Smooth muscle cell (in vitro differentiated cells): ENCODE results near the gene LRP1B. TPM values are rescaled to one million over a fixed set of nuclear protein-coding genes. Genes with fewer than 3 reads are reported as not detected.

Experiments
- DNase-seq: peaks from one replicate; lab custom pipeline; 2025; ENCODE audit not compliant: unreplicated experiment; lab: John Stamatoyannopoulos, UW
- H2AFZ ChIP-seq: fragments of 200-600 bp; sonication (generic); 2 replicates; pipeline ENCODE4 v1.6.0; 2016; ENCODE audit warnings: antibody characterized with exemption, low read depth, mild to moderate bottlenecking
- H3F3A ChIP-seq: fragments of 200-600 bp; sonication (generic); 2 replicates; pipeline ENCODE4 v1.6.0; 2017; ENCODE audit warnings: antibody characterized with exemption, low read depth
- H3K27ac ChIP-seq: fragments of 200-600 bp; sonication (generic); 2 replicates; pipeline ENCODE4 v1.5.1; 2016; ENCODE audit warnings: low read depth, mild to moderate bottlenecking
- H3K27me3 ChIP-seq: fragments of 200-600 bp; sonication (generic); 2 replicates; pipeline ENCODE4 v1.6.1; 2016; ENCODE audit warnings: low read depth, mild to moderate bottlenecking
- H3K36me3 ChIP-seq: fragments of 200-600 bp; sonication (generic); 2 replicates; pipeline ENCODE4 v1.5.1; 2016; ENCODE audit warnings: low read depth
- H3K4me1 ChIP-seq: fragments of 200-600 bp; sonication (generic); 2 replicates; pipeline ENCODE4 v1.5.1; 2016; ENCODE audit warnings: low read depth
- H3K4me2 ChIP-seq: fragments of 200-600 bp; sonication (generic); 2 replicates; pipeline ENCODE4 v1.6.0; 2016; ENCODE audit warnings: mild to moderate bottlenecking
- H3K4me3 ChIP-seq: fragments of 200-600 bp; sonication (generic); 2 replicates; pipeline ENCODE4 v1.5.1; 2016; ENCODE audit warnings: mild to moderate bottlenecking
- H3K79me2 ChIP-seq: fragments of 200-600 bp; sonication (generic); 2 replicates; pipeline ENCODE4 v1.6.0; 2016; ENCODE audit warnings: low read depth, mild to moderate bottlenecking
- H3K9ac ChIP-seq: fragments of 200-600 bp; sonication (generic); 2 replicates; pipeline ENCODE4 v1.6.0; 2016; ENCODE audit warnings: low read depth
- H3K9me3 ChIP-seq: fragments of 200-600 bp; sonication (generic); replicated peaks from 2 replicates; pipeline ENCODE4 v1.5.1; 2016; ENCODE audit warnings: low read depth
- H4K20me1 ChIP-seq: fragments of 200-600 bp; sonication (generic); 2 replicates; pipeline ENCODE4 v1.6.0; 2016; ENCODE audit warnings: low read depth
- CTCF ChIP-seq: fragments of 200-600 bp; sonication (generic); IDR thresholded peaks from 2 replicates; pipeline ENCODE4 v1.5.1; 2017; ENCODE audit warnings: borderline replicate concordance, mild to moderate bottlenecking, antibody characterized with exemption; ENCODE audit not compliant: insufficient read depth, poor library complexity, severe bottlenecking
- WGBS: methylation state at CpG from one replicate; pipeline ENCODE4 v1.1.7; 2016; ENCODE audit warnings: low lambda C conversion rate; 5-methylcytosine and 5-hydroxymethylcytosine counted together
- polyA plus RNA-seq: library from polyadenylated mRNA; unstranded; fragments of >200 nt; fragmentation: Nextera tagmentation; extraction: Ambion mirVana; gene quantifications from 2 replicates; pipeline ENCODE4 v1.2.1, GENCODE V29; 2016
- total RNA-seq: library from RNA; depleted of rRNA; stranded (reverse); fragments of >200 nt; gene quantifications from 2 replicates; pipeline ENCODE4 v1.2.3, GENCODE V29; 2014

The LRP1B gene
- total and polyA plus RNA-seq, 2 experiments from 2014 or later = 0.08 to 2.9 TPM

GRCh38 chr2:141647353-141647752 lies 483.5 kb downstream of the LRP1B start:
- H3K4me3 ChIP-seq = no peak overlapping the region
- WGBS = 87% methylated on average over 3 of the region's 3 CpGs
- no peak overlapping the region for H2AFZ ChIP-seq
- no peak overlapping the region for H3K4me2 ChIP-seq
- no peak for DNase-seq
- H3K27me3 ChIP-seq = no peaks in the 10 kb centered on the region
- H3K9me3 ChIP-seq = no peaks in the 10 kb centered on the region
- H3F3A ChIP-seq = no peaks in the 10 kb centered on the region
- H3K36me3 ChIP-seq = no peaks in the 10 kb centered on the region
- no peaks in the 10 kb centered on the region for H3K4me1 ChIP-seq
- no peak overlapping the region for H3K27ac ChIP-seq
- no peaks in the 10 kb centered on the region for H4K20me1 ChIP-seq
- H3K79me2 ChIP-seq = no peaks in the 10 kb centered on the region
- H3K9ac ChIP-seq = no peak overlapping the region
- TF ChIP-seq CTCF = no peak

- H3K9ac ChIP-seq = no peak overlapping the region
- H3K9me3 ChIP-seq = no peaks in the 10 kb centered on the region
- no peak overlapping the region for H2AFZ ChIP-seq
- H3K27ac ChIP-seq = peak overlapping the region; percentile 32
- H3K4me1 ChIP-seq = no peaks in the 10 kb centered on the region
- no peaks in the 10 kb centered on the region for H3K79me2 ChIP-seq
- no peaks in the 10 kb centered on the region for H3F3A ChIP-seq
- TF ChIP-seq CTCF = no peak
- no peak overlapping the region for H3K4me3 ChIP-seq
- no peaks in the 10 kb centered on the region for H3K27me3 ChIP-seq
- DNase-seq = no peak
- no peaks in the 10 kb centered on the region for H4K20me1 ChIP-seq
- H3K4me2 ChIP-seq = no peak overlapping the region
- no peaks in the 10 kb centered on the region for H3K36me3 ChIP-seq
These were observed 489.4 kb downstream of the LRP1B start for GRCh38 chr2:141641462-141641861.

GRCh38 chr2:141639809-141640208 lies 491.0 kb downstream of the LRP1B start:
- Histone ChIP-seq H3K79me2 (no peaks in the 10 kb centered on the region), H3K4me1 (no peaks in the 10 kb centered on the region), H3K27ac (no peak overlapping the region), H3K36me3 (no peaks in the 10 kb centered on the region), H2AFZ (no peak overlapping the region), H3K4me2 (no peak overlapping the region), H3K9me3 (no peaks in the 10 kb centered on the region), H3K27me3 (no peaks in the 10 kb centered on the region), H4K20me1 (no peaks in the 10 kb centered on the region), H3F3A (no peaks in the 10 kb centered on the region), H3K9ac (no peak overlapping the region), H3K4me3 (no peak overlapping the region)
- TF ChIP-seq CTCF = no peak
- no peak for DNase-seq
- 64% methylated on average over 3 of the region's 3 CpGs for WGBS

GRCh38 chr2:141633132-141633531 lies 497.7 kb downstream of the LRP1B start:
- no peaks in the 10 kb centered on the region for H4K20me1 ChIP-seq
- H3K4me2 ChIP-seq = no peak overlapping the region
- H3K9me3 ChIP-seq = no peaks in the 10 kb centered on the region
- peak overlapping the region; percentile 41 for H2AFZ ChIP-seq
- no peaks in the 10 kb centered on the region for H3K79me2 ChIP-seq
- no peaks in the 10 kb centered on the region for H3K4me1 ChIP-seq
- no peak for TF ChIP-seq CTCF
- H3K9ac ChIP-seq = no peak overlapping the region
- H3K27ac ChIP-seq = no peak overlapping the region
- DNase-seq = no peak
- no peaks in the 10 kb centered on the region for H3F3A ChIP-seq
- no peaks in the 10 kb centered on the region for H3K36me3 ChIP-seq
- no peak overlapping the region for H3K4me3 ChIP-seq
- no peaks in the 10 kb centered on the region for H3K27me3 ChIP-seq
